Mesendoderm (in vitro differentiated cells): Measurements from ENCODE around the gene FBN2.
A peak's percentile ranks its signal among the peaks of the same experiment; 100 is the strongest.

Source experiments
- DNase-seq: peaks from one replicate; pipeline ENCODE4 v3.0.0; 2013
- H2AK5ac ChIP-seq: 2 replicates; pipeline ENCODE4 v1.6.1; 2013; ENCODE audit warnings: low read length, inconsistent platforms
- H2BK120ac ChIP-seq: 2 replicates; pipeline ENCODE4 v1.6.1; 2013; ENCODE audit warnings: low read depth, mild to moderate bottlenecking, low read length, moderate library complexity, mixed read lengths
- H2BK15ac ChIP-seq: replicated peaks from 2 replicates; pipeline ENCODE4 v1.6.1; 2013; ENCODE audit warnings: low read depth, mild to moderate bottlenecking, moderate library complexity
- H2BK5ac ChIP-seq: 2 replicates; pipeline ENCODE4 v1.6.1; 2013; ENCODE audit warnings: low read length, inconsistent platforms
- H3K18ac ChIP-seq: 2 replicates; pipeline ENCODE4 v1.6.1; 2013; ENCODE audit warnings: mild to moderate bottlenecking, low read length, mixed read lengths
- H3K23ac ChIP-seq: one replicate; pipeline ENCODE4 v1.6.1; 2013; ENCODE audit warnings: low read length
- H3K27ac ChIP-seq: 2 replicates; pipeline ENCODE4 v1.5.1; 2013; ENCODE audit warnings: low read depth, mild to moderate bottlenecking, inconsistent platforms, low read length, moderate library complexity
- H3K27me3 ChIP-seq: 2 replicates; pipeline ENCODE4 v1.6.1; 2013; ENCODE audit warnings: low read length, control low read depth, mild to moderate bottlenecking, inconsistent platforms; ENCODE audit not compliant: insufficient read depth, poor library complexity
- H3K36me3 ChIP-seq: 2 replicates; pipeline ENCODE4 v1.6.1; 2013; ENCODE audit warnings: low read length, inconsistent platforms; ENCODE audit not compliant: control insufficient read depth, insufficient read depth
- H3K4ac ChIP-seq: one replicate; pipeline ENCODE4 v1.6.1; 2013; ENCODE audit warnings: low read depth, mild to moderate bottlenecking, low read length, moderate library complexity
- H3K4me1 ChIP-seq: 2 replicates; pipeline ENCODE4 v1.6.1; 2013; ENCODE audit warnings: low read depth, low read length, inconsistent platforms; ENCODE audit not compliant: control insufficient read depth
- H3K4me2 ChIP-seq: 2 replicates; pipeline ENCODE4 v1.6.1; 2013; ENCODE audit warnings: low read length
- H3K4me3 ChIP-seq: 2 replicates; pipeline ENCODE4 v1.5.1; 2013; ENCODE audit warnings: mild to moderate bottlenecking, low read length
- H3K56ac ChIP-seq: one replicate; pipeline ENCODE4 v1.6.1; 2013; ENCODE audit warnings: low read length
- H3K79me1 ChIP-seq: 2 replicates; pipeline ENCODE4 v1.6.1; 2013; ENCODE audit warnings: low read length, inconsistent platforms
- H3K79me2 ChIP-seq: 2 replicates; pipeline ENCODE4 v1.6.1; 2013; ENCODE audit warnings: mild to moderate bottlenecking, low read length; ENCODE audit not compliant: control insufficient read depth, insufficient read depth
- H3K9ac ChIP-seq: 2 replicates; pipeline ENCODE4 v1.6.1; 2013; ENCODE audit warnings: low read length, inconsistent platforms
- H4K5ac ChIP-seq: one replicate; pipeline ENCODE4 v1.6.1; 2013; ENCODE audit warnings: low read length
- H4K8ac ChIP-seq: one replicate; pipeline ENCODE4 v1.6.1; 2013; ENCODE audit warnings: low read depth, mild to moderate bottlenecking, control low read depth, low read length, moderate library complexity
- WGBS: extraction: QIAGEN DNeasy Blood & Tissue Kit; methylation state at CpG from one replicate; pipeline ENCODE4 v1.1.7; 2013; ENCODE audit warnings: low lambda C conversion rate, missing lambda C conversion rate; ENCODE audit not compliant: insufficient coverage; ENCODE audit errors: extremely low coverage; 5-methylcytosine and 5-hydroxymethylcytosine counted together

Gene FBN2

GRCh38 chr5:128572930-128573319 is 34.9 kb upstream of the FBN2 start:
- H2BK120ac ChIP-seq = no peak overlapping the region
- no peak overlapping the region for H2AK5ac ChIP-seq
- H3K27ac ChIP-seq = no peak overlapping the region
- no peaks in the 10 kb centered on the region for H3K27me3 ChIP-seq
- H3K4me2 ChIP-seq = no peak overlapping the region
- no peaks in the 10 kb centered on the region for H3K79me2 ChIP-seq
- H3K4me3 ChIP-seq = no peak overlapping the region
- no peaks in the 10 kb centered on the region for H3K36me3 ChIP-seq
- no peak overlapping the region for H3K23ac ChIP-seq
- no peak overlapping the region for H3K9ac ChIP-seq
- no peak overlapping the region for H2BK5ac ChIP-seq
- no peak overlapping the region for H4K5ac ChIP-seq
- H2BK15ac ChIP-seq = no peak overlapping the region
- no peaks in the 10 kb centered on the region for H3K4me1 ChIP-seq
- no peak overlapping the region for H3K4ac ChIP-seq
- H3K79me1 ChIP-seq = no peaks in the 10 kb centered on the region
- no peak overlapping the region for H4K8ac ChIP-seq
- DNase-seq = no peak
- WGBS = no CpG with 5 or more reads among the region's 2 CpGs
- no peak overlapping the region for H3K18ac ChIP-seq
- H3K56ac ChIP-seq = no peak overlapping the region

GRCh38 chr5:128572051-128572929 is 34.2 kb upstream of the FBN2 start:
- H4K8ac ChIP-seq = no peak overlapping the region
- no peak overlapping the region for H3K4ac ChIP-seq
- H2AK5ac ChIP-seq = no peak overlapping the region
- H3K4me2 ChIP-seq = no peak overlapping the region
- H3K23ac ChIP-seq = no peak overlapping the region
- H2BK15ac ChIP-seq = no peak overlapping the region
- WGBS = no CpG with 5 or more reads among the region's 4 CpGs
- H2BK120ac ChIP-seq = no peak overlapping the region
- no peaks in the 10 kb centered on the region for H3K4me1 ChIP-seq
- no peaks in the 10 kb centered on the region for H3K79me1 ChIP-seq
- DNase-seq = no peak
- no peak overlapping the region for H3K9ac ChIP-seq
- H3K36me3 ChIP-seq = no peaks in the 10 kb centered on the region
- no peak overlapping the region for H4K5ac ChIP-seq
- H2BK5ac ChIP-seq = no peak overlapping the region
- H3K4me3 ChIP-seq = no peak overlapping the region
- no peak overlapping the region for H3K18ac ChIP-seq
- H3K56ac ChIP-seq = no peak overlapping the region
- H3K27ac ChIP-seq = no peak overlapping the region
- no peaks in the 10 kb centered on the region for H3K79me2 ChIP-seq
- no peaks in the 10 kb centered on the region for H3K27me3 ChIP-seq

GRCh38 chr5:128566178-128566577 is 28.1 kb upstream of the FBN2 start:
- Histone ChIP-seq H3K9ac (no peak overlapping the region), H3K18ac (no peak overlapping the region), H3K27ac (no peak overlapping the region), H2BK120ac (no peak overlapping the region), H3K4me2 (no peak overlapping the region), H4K8ac (no peak overlapping the region), H2AK5ac (no peak overlapping the region), H3K79me1 (no peaks in the 10 kb centered on the region), H2BK5ac (no peak overlapping the region), H3K4me1 (peaks cover 5% of the 10 kb centered on the region), H3K27me3 (no peaks in the 10 kb centered on the region), H3K79me2 (no peaks in the 10 kb centered on the region), H2BK15ac (peak overlapping the region; percentile 76), H3K4me3 (no peak overlapping the region), H3K56ac (no peak overlapping the region), H4K5ac (no peak overlapping the region), H3K4ac (no peak overlapping the region), H3K36me3 (no peaks in the 10 kb centered on the region), H3K23ac (no peak overlapping the region)
- DNase-seq = peak; percentile 77
- no CpG with 5 or more reads among the region's 2 CpGs for WGBS

- H3K4me2 ChIP-seq = no peak overlapping the region
- H4K5ac ChIP-seq = no peak overlapping the region
- H2AK5ac ChIP-seq = no peak overlapping the region
- H3K36me3 ChIP-seq = no peaks in the 10 kb centered on the region
- no peak overlapping the region for H3K4ac ChIP-seq
- no peak overlapping the region for H3K4me3 ChIP-seq
- no peaks in the 10 kb centered on the region for H3K79me1 ChIP-seq
- no peaks in the 10 kb centered on the region for H3K27me3 ChIP-seq
- H4K8ac ChIP-seq = no peak overlapping the region
- H3K4me1 ChIP-seq = no peaks in the 10 kb centered on the region
- no peak overlapping the region for H3K23ac ChIP-seq
- H3K18ac ChIP-seq = no peak overlapping the region
- no peak overlapping the region for H3K27ac ChIP-seq
- H3K9ac ChIP-seq = no peak overlapping the region
- H2BK5ac ChIP-seq = no peak overlapping the region
- H3K79me2 ChIP-seq = no peaks in the 10 kb centered on the region
- no peak overlapping the region for H2BK15ac ChIP-seq
- no peak overlapping the region for H3K56ac ChIP-seq
- no peak overlapping the region for H2BK120ac ChIP-seq
- WGBS = no CpG with 5 or more reads among the region's 13 CpGs
- no peak for DNase-seq
These were observed 21.6 kb upstream of the FBN2 start for GRCh38 chr5:128559300-128560297.

- no peak overlapping the region for H3K9ac ChIP-seq
- H3K4ac ChIP-seq = no peak overlapping the region
- no peak overlapping the region for H3K27ac ChIP-seq
- DNase-seq = no peak
- H3K4me2 ChIP-seq = no peak overlapping the region
- no peak overlapping the region for H4K5ac ChIP-seq
- peaks cover 7% of the 10 kb centered on the region for H3K4me1 ChIP-seq
- H3K23ac ChIP-seq = no peak overlapping the region
- H2AK5ac ChIP-seq = no peak overlapping the region
- no peaks in the 10 kb centered on the region for H3K27me3 ChIP-seq
- H2BK5ac ChIP-seq = no peak overlapping the region
- H4K8ac ChIP-seq = no peak overlapping the region
- no peak overlapping the region for H3K18ac ChIP-seq
- no peak overlapping the region for H2BK15ac ChIP-seq
- H3K79me1 ChIP-seq = no peaks in the 10 kb centered on the region
- no peak overlapping the region for H3K56ac ChIP-seq
- no peaks in the 10 kb centered on the region for H3K36me3 ChIP-seq
- H3K4me3 ChIP-seq = no peak overlapping the region
- H3K79me2 ChIP-seq = no peaks in the 10 kb centered on the region
- no peak overlapping the region for H2BK120ac ChIP-seq
These were observed 15.7 kb upstream of the FBN2 start for GRCh38 chr5:128553747-128554146.
